ENCODE results near the gene SOCS6.
"Not testable (repeated sequence)": the region's sequence is repeated elsewhere in the genome, so short reads cannot be mapped to it uniquely, and the experiment has no call there.

Gene SOCS6

DNA sequence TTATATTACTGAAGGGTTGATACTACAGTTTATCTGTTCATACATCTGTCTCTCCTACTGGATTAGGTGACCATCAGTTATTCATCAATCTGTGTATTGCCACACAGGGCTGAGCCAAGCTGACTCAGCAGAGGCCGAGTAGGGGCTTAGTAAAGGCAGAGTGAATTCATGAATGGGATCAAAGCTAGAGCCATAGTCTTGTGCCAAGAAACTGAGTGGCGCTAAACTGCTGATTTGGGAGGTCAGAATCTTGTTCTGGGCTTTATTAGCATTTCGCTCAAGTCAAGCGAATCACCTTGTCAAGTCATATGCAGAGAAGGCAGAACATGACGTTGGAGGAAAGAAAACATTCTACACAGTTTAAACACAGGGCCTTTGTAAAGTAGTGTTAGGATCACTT lies 34.1 kb downstream of the SOCS6 start:
- no peak for DNase-seq (ENCODE audit: low read depth)

DNA sequence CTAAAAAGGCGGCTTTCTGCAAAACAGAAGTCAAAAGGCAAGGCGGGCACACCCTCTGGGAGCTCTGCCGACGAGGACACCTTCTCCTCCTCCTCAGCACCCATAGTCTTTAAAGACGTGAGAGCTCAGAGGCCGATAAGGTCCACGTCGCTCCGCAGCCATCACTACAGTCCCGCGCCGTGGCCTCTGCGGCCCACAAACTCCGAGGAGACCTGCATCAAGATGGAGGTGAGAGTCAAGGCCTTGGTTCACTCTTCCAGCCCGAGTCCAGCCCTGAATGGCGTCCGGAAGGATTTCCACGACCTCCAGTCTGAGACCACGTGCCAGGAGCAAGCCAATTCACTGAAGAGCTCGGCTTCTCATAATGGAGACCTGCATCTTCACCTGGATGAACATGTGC lies 36.1 kb downstream of the SOCS6 start:
- DNase-seq (ENCODE audit: low read depth) = no peak

DNA sequence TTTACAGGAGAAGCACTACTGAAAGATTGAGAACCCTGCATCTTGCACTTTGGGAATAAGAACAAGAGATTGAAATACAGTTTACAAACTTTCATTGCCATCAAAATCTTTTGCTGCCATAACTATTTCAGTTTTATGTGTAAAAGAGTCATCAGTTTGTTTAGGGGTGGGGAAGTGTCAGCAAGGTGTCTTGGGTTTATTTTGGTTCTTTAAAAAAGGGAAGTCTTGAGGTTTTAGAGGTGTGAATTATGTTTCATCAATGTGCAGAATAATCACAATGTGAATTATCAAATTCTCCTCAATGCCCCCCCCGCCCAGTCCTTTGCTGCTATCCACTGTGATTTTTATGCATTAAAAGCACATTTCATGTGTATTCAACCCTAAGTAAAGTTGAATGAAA lies 37.4 kb downstream of the SOCS6 start:
- no peak for DNase-seq (ENCODE audit: low read depth)

DNA sequence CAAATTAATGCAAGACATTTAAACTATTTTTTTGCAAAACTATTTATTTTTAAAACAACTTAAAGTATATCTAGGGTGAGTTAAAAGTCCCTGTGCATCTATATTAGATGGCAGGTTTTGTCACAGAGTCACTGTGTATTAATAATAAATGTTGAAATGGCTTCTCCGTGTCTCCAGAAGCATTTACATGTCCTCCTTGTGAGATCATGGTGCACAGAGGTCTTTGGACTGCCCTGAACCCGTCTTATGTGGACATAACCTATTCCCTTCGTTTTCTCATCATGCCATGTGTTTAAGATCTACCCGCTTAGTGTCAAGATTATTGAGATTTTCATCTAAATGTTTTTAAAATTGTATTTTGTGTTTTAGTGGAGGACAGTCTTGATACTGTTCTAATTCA lies 39.3 kb downstream of the SOCS6 start:
- no peak for DNase-seq (ENCODE audit: low read depth)

DNA sequence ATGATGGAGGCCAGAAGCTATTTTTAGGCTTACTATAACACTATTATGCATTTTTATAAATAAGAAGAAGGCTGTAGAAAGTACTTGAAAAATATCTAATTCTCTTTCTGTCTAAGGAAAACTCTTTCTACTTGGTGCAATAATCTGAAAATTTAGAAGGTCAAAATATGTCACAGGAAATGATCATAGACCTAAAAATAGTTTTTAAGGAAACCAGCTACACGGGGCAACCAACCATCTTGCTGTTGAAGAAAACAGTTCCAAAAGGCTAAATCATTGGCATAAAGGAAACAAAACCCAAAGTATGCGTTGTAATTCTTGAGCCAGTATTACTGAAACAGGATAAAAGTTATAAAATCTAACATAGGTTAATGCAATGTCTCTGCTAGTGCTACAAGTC lies 40.2 kb downstream of the SOCS6 start:
- no peak for DNase-seq (ENCODE audit: low read depth)

DNA sequence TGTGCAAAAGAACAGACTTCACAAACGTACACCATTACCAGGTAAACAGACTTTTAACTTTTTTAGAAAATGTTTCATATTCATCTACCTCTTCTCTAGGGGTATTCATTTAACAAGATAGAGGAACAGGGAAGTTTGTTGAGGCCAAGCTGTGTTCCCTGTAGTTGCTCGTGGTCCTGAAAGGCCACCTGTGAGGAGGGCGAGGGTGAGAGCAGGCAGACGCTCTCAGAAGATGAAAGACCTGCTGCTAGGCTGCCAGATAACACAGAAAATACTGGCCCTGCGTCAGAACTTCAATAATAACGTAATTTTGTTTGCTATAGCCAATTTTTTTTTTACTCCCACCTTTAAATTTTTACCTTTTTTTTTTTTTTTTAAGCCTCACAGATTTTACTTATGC lies 42.0 kb downstream of the SOCS6 start:
- DNase-seq (ENCODE audit: low read depth) = no peak

GRCh38 chr18:70331456-70332097 lies 42.7 kb downstream of the SOCS6 start:
- no peak for DNase-seq (ENCODE audit: low read depth)

DNA sequence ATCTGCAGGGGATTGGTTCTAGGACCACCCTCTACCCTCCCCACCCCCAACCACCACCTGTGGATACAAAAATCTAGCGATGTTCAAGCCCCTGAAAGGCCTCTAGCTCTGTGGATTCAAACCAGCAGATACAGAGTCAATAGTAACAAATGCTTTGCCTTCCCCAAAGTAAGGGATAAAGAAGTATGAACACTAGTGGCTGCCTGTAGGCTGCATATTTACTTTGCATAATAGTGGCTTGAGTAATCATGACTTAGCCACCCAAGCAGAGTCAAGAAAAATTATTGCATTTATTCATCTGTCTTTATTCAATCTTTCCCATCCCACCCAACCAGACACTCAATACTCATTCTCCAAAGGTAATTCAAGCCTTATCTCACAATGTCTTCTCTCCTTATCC lies 43.8 kb downstream of the SOCS6 start:
- DNase-seq (ENCODE audit: low read depth) = no peak

GRCh38 chr18:70333316-70333715 lies 44.5 kb downstream of the SOCS6 start:
- no peak for DNase-seq (ENCODE audit: low read depth)

DNA sequence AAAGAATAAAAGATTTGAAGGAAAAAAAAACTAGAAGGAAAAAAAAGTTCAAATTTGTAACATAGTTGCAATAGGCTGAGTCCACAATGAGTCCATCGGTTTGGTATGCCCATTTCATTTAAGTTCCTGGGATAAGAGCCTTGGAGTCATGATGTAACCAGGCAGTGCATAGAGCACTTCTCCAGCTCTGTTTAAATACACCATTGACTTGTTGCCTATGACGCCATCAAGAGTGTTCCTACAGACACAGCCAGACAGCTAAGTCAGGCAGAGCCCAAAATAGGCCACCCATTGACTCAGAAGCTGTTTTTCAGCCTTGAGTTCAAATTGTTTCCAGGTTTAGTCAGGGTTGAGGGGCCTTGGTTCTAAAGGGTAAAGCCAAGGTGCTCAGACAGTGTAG lies 44.9 kb downstream of the SOCS6 start:
- no peak for DNase-seq (ENCODE audit: low read depth)

DNA sequence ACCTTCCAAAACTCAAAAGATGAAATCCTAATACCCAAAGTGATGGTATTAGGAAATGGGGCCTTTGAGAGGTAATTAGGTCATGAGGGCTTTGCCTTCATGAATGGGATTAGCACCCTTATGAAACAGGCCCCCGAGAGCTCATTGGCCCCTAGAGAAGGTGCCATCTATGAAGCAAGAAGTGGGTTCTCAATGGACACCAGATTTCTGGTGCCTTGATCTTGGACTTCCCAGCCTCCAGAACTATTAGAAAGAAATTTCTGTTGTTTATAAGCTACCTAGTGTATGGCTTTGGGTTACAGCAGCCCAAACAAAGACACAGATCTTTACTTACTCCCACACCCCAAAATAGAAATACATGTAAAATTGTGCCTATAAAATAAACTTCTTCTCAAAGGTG lies 45.4 kb downstream of the SOCS6 start:
- no peak for DNase-seq (ENCODE audit: low read depth)

DNA sequence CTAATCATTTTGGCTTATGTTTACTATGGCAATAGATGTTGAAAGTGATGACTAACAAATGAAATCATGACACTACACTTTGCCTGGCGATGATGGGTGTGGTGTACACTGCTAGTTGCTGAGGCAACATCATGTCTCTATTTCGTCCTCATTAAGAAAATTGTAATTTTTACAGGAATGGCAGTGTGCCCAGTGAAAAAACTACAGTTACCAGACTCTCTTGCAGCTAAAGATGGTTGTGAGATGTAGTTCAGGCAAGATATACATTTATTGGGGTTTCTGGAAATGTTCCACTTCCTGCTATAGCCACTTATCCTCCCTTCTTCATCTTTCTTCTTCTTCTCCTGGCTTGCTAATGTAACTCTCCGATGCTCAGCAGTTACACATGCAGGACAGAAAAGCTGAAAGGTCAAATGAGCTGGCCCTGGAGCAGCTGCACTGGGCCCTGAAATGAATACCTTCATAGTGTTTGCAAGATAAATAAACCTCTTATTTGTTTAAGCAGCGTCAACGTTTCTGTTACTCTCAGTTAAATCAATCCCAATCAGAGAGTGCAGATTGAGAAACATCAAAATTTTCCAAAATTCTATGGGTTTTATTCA lies 46.0 kb downstream of the SOCS6 start:
- DNase-seq (ENCODE audit: low read depth) = no peak

DNA sequence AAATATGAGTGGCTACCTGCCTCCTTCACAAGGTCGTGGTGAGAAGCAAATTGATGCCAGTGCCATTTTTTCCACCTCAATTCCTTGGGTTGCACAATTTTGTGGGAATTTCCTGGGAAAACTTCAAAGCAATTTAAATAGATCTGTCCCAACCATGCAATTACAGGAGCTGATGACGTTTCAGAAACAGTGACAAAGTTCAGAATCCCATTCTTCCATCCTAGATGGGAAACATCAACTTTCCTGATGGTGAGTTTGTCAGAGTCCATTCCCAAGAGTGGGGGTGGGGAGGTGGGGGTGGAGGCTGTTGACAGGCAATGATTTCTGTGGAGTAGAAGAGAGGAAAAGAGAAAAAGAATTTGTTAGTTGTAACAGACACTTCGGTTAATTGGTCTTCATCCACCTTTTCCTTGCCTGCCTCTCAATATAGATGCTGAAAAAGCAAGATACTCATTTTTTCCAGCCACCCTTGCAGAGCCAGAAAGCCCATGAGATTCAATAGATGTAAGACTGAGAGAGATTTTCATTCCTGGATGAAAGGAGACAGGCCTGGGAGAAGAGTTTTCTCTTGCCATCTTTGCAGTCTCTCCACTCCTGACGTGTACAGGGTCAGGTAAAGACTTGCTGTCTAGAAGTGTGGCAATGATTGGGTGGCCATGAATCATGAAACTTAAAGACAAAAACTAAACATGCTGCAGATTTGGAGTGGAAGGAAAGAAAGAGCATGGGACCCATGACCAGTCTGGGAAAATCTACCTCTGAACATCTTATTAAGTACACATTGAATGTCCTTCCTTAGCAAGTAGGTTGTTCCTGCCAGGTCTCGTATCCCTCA lies 47.3 kb downstream of the SOCS6 start:
- DNase-seq (ENCODE audit: low read depth) = no peak

GRCh38 chr18:70337139-70337972 lies 48.5 kb downstream of the SOCS6 start:
- no peak for DNase-seq (ENCODE audit: low read depth)

GRCh38 chr18:70338890-70339289 lies 50.0 kb downstream of the SOCS6 start:
- DNase-seq (ENCODE audit: low read depth) = no peak

DNA sequence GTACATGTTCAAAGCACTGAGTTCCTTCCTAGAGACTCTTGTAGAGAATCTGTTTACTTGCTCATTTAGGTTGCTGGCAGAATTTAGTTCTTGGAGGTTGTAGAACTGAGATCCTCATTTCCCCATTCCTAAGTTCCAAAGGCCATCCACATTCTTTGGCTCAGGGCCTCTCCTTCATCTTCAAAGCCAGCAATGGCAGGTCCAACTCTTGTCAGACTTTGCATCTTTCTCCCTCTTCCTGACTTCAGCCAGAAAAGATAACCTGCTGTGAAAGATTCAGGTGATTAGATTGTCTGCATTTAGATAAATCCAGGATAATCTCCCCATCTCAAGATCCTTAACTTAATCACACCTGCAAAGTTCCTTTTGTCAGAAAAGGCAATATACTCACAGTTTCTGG lies 51.1 kb downstream of the SOCS6 start:
- no peak for DNase-seq (ENCODE audit: low read depth)

GRCh38 chr18:70348481-70348880 lies 59.6 kb downstream of the SOCS6 start:
- not testable (repeated sequence) for DNase-seq (ENCODE audit: low read depth)

DNA sequence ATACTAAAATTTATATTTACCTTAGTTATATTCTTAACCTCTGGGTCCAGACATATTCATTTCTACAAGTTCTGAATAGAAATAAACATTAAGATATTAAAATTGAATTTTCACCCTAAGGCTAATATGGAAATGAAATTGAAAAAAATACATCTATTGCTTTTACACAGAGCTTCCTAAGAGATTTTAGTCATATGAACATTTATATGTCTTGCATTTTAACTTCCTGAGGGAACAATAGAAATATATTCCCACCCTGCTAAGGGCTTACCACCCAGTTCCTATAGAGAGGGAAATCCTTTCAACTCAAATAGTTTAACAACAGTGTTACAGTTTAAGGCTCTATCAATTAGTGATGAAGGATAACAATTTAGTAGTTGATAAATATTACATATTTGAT lies 60.5 kb downstream of the SOCS6 start:
- DNase-seq (ENCODE audit: low read depth) = no peak

DNA sequence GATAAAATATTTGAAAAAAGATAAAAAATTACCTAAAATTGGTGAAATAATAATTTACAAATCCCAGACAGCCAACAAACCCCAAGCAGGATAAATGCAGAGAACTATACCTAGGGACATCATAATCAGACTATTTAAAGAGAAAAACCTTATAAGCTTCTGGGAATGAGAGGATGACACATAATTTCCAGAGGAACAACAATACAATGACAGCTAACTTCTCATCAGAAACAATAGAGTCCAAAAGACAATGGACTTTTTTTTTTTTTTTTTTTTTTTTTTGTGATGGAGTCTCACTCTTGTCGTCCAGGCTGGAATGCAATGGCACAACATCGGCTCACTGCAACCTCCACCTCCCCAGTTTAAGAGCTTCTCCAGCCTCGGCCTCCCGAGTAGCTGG lies 65.2 kb downstream of the SOCS6 start:
- DNase-seq (ENCODE audit: low read depth) = no peak

- no peak for DNase-seq (ENCODE audit: low read depth)
These were observed 65.9 kb downstream of the SOCS6 start for GRCh38 chr18:70354771-70355170.

DNA sequence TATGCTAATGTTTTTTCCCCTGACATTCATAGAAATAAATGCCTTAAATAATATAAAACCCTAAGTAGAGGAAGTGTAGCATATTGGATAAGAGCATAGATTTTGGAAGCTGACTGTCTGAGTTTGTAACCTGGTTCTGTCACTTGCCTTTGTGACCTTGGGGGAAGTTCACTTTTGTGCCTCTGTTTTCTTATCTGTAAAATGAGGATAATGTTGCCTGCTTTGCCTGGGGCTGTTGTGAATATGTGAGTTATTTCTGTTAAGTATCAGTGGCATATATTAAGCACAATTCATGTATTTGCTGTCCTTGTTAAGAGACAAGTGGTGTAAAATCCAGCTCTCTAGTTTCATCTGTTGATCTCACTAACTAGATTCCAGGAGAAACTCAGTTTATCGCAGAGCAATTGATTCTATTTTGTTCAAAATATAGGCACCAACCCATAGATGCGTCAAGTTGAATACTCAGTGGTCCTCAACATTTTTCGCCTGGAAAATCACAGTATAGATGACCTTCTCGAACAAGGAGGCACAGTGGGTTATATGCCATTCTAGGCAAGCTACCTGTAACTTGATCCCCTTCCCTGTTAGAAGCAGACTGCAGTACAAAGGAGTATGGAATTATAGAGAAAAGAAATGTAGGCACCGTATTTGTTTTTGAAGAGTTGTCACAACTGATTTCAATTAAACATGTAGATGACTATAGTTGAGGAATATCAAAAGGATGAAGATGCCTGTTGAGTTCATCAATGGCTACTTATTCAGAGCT lies 67.0 kb downstream of the SOCS6 start:
- no peak for DNase-seq (ENCODE audit: low read depth)

- not testable (repeated sequence) for DNase-seq (ENCODE audit: low read depth)
These were observed 69.2 kb downstream of the SOCS6 start for GRCh38 chr18:70358105-70358406.

Data from activated T-cell treated with anti-CD3 and anti-CD28 coated beads for 48 hours (primary cell).